Breast epithelium (tissue), 4 donors: ENCODE results near the gene TCF7. TPM values are rescaled to one million over a fixed set of nuclear protein-coding genes. Genes with fewer than 3 reads are reported as not detected.

ENCODE experiments used
- DNase-seq, 2 donors: peaks; one replicate each; pipeline ENCODE4 v3.0.0-alpha.2; 2019; ENCODE audit warnings: low spot score in 2 of 2
- H3K27ac ChIP-seq, 2 donors: fragments of 200-600 bp; sonication (generic) in 1 of 2; one replicate each; pipeline ENCODE4 v1.5.1; 2016 to 2019; ENCODE audit warnings: mild to moderate bottlenecking in 1 of 2
- H3K27me3 ChIP-seq, 2 donors: fragments of 200-600 bp; sonication (generic) in 1 of 2; one replicate each; pipeline versions ENCODE4 v1.5.1 to v1.6.0; 2017 to 2019; ENCODE audit warnings: control low read depth in 1 of 2, mild to moderate bottlenecking in 1 of 2
- H3K36me3 ChIP-seq: fragments of 200-600 bp; one replicate; pipeline ENCODE4 v1.5.1; 2019
- H3K4me1 ChIP-seq, 2 donors: fragments of 200-600 bp; sonication (generic); one replicate each; pipeline ENCODE4 v1.5.1; 2016 to 2019; ENCODE audit warnings: control low read depth in 1 of 2
- H3K4me3 ChIP-seq, 3 donors: fragments of 200-600 bp; sonication (generic); 1 replicate in 2 of 3; 2 replicates in 1 of 3; pipeline ENCODE4 v1.5.1; 2016 to 2019; ENCODE audit warnings: mild to moderate bottlenecking in 3 of 3, moderate library complexity in 2 of 3
- H3K9me3 ChIP-seq, 2 donors: fragments of 200-600 bp; sonication (generic) in 1 of 2; one replicate each; pipeline ENCODE4 v1.5.1; 2016 to 2019; ENCODE audit warnings: control low read depth in 1 of 2
- POLR2A ChIP-seq: fragments of 450-650 bp; IDR thresholded peaks from one replicate; pipeline ENCODE4 v1.6.1; 2016; ENCODE audit warnings: antibody characterized with exemption, mild to moderate bottlenecking, moderate library complexity
- POLR2AphosphoS5 ChIP-seq, 3 donors: sonication (generic); formaldehyde crosslinking; IDR thresholded peaks; one replicate each; pipeline ENCODE4 v1.6.1; 2017; ENCODE audit warnings: antibody characterized with exemption in 3 of 3
- intact Hi-C: fragments of 100-400 bp; cut with DNase I; formaldehyde crosslinking; loops from one replicate; pipeline ENCODE4 v1.15.1; 2023; ENCODE audit warnings: low total_unique reads
- total RNA-seq, 3 donors: library from RNA; depleted of rRNA; stranded (reverse); fragments of >200 nt; gene quantifications; one replicate each; pipeline ENCODE4 v1.1.0, GENCODE V29; 2016
- TF ChIP-seq, protein P1 (sequence below), 3 donors: fragments of 450-650 bp; IDR thresholded peaks; one replicate each; pipeline ENCODE4 v1.5.1; 2016 to 2017; ENCODE audit warnings: antibody characterized with exemption in 3 of 3, mild to moderate bottlenecking in 3 of 3, moderate library complexity in 3 of 3

TCF7 gene
- total RNA-seq, 3 donors from 2014 or later: 2.1 to 8.0 (median 6.6) TPM

DNA sequence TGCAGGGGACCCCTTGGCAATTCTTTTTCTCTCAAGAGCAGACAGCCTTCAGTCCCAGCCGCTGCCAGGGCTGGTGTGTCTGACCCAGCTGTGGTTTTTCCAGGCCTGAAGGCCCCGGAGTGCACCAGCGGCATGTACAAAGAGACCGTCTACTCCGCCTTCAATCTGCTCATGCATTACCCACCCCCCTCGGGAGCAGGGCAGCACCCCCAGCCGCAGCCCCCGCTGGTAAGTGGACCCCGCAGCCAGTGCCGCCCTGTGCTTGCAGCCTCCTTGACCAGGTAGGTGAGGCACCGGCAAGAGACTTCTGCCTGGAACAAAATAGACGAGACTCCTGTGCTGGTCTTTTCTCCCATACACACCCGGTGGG is 1.3 kb downstream of the TCF7 start:
- intact Hi-C loops: no loop called here
- Histone ChIP-seq H3K4me1 (peaks cover 7 to 10% of the 10 kb centered on the region in 2 donors), H3K27me3 (no peaks in the 10 kb centered on the region), H3K27ac (peak overlapping the region; percentile 71 to 80), H3K9me3 (no peaks in the 10 kb centered on the region), H3K4me3 (peak overlapping the region in 2 of 3 donors; percentile 59 to 83), H3K36me3 (no peaks in the 10 kb centered on the region)
- TF ChIP-seq, protein P1, sequence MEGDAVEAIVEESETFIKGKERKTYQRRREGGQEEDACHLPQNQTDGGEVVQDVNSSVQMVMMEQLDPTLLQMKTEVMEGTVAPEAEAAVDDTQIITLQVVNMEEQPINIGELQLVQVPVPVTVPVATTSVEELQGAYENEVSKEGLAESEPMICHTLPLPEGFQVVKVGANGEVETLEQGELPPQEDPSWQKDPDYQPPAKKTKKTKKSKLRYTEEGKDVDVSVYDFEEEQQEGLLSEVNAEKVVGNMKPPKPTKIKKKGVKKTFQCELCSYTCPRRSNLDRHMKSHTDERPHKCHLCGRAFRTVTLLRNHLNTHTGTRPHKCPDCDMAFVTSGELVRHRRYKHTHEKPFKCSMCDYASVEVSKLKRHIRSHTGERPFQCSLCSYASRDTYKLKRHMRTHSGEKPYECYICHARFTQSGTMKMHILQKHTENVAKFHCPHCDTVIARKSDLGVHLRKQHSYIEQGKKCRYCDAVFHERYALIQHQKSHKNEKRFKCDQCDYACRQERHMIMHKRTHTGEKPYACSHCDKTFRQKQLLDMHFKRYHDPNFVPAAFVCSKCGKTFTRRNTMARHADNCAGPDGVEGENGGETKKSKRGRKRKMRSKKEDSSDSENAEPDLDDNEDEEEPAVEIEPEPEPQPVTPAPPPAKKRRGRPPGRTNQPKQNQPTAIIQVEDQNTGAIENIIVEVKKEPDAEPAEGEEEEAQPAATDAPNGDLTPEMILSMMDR (IDR thresholded peaks at IDR 0.05): no peak
- TF ChIP-seq POLR2AphosphoS5 (IDR thresholded peaks at IDR 0.05) (no peak), POLR2A (no peak)
- no peak for DNase-seq

DNA sequence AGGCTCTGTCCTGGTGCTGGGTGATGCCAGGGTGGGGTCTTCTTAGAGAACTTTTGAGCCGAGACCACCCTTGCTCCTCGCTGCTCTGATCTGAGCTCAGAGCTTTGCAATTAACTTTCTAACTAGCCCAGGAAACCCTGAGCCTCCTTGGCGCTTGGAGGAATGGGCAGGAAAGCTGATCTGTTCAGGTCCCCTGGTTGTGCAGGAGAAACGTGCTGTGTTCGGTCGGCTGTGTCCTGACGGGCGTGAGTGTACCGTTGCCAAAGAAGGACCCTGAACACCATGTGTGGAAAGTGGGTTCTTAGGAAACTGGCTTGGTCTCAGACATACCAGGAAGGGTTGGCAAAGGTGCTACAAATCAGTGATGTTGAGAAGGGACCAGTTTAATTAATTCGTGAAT is 1.8 kb downstream of the TCF7 start:
- TF ChIP-seq, protein P1 (IDR thresholded peaks at IDR 0.05): no peak
- TF ChIP-seq POLR2A (no peak), POLR2AphosphoS5 (IDR thresholded peaks at IDR 0.05) (no peak)
- Histone ChIP-seq H3K4me3 (peak overlapping the region in 2 of 3 donors; percentile 59 to 83), H3K9me3 (no peaks in the 10 kb centered on the region), H3K36me3 (no peaks in the 10 kb centered on the region), H3K27me3 (no peaks in the 10 kb centered on the region), H3K4me1 (peaks cover 7 to 10% of the 10 kb centered on the region in 2 donors), H3K27ac (peak overlapping the region in 1 of 2 donors; percentile 80)
- no peak for DNase-seq
- intact Hi-C loops: no loop called here

DNA sequence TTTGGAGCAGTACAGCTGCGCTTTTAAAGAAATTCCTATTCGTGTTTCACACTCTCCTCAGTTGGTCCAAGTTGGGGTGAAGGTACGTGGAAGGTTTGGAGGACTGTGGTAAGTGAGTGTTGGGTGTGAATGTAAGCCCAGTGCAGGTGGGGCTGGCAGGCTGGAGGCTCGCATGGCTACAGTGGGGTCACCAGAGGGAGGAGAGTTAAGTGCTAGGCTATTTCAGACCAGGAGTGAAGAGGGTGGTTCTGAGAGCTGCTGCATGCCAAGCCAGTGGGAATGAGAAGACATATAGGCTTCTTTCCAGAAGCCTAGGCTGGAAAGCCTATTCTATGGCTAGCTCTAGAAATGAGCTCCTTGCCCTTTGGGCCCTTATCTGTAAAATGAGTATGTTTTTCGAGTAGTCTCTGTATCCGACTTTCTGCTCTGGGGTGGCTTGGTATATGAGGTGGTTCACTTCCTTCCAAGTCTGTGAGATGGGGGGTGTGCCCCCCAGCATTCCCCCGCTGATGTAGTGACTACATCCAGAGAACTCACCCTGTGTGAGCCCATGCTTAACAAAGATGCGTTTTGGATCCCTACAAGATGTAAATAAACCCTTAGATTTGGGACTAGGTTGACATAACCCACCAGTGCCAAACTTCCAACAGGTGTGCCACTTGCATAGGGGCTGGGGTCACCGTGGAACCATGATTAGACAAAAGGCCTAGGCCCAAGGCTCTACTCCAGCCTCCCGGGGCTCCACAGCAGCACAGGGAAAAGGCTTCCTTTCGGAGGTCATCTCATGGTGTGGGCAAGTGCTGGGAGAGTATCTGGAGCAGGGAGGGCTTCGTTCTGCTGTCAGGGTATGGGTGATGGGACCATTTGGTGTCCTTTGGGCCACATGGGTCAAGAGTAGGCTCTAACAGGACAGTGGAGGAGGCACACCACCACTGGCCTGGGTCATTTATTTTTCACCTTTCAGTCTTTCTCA is 2.6 kb downstream of the TCF7 start:
- Histone ChIP-seq H3K36me3 (no peaks in the 10 kb centered on the region), H3K27me3 (no peaks in the 10 kb centered on the region), H3K4me3 (no peak overlapping the region), H3K4me1 (peaks cover 7 to 10% of the 10 kb centered on the region in 2 donors), H3K9me3 (no peaks in the 10 kb centered on the region), H3K27ac (no peak overlapping the region)
- intact Hi-C loops: no loop called here
- no peak for DNase-seq
- TF ChIP-seq, protein P1 (IDR thresholded peaks at IDR 0.05): no peak
- no peak for TF ChIP-seq POLR2AphosphoS5 (IDR thresholded peaks at IDR 0.05)
- TF ChIP-seq POLR2A: no peak

DNA sequence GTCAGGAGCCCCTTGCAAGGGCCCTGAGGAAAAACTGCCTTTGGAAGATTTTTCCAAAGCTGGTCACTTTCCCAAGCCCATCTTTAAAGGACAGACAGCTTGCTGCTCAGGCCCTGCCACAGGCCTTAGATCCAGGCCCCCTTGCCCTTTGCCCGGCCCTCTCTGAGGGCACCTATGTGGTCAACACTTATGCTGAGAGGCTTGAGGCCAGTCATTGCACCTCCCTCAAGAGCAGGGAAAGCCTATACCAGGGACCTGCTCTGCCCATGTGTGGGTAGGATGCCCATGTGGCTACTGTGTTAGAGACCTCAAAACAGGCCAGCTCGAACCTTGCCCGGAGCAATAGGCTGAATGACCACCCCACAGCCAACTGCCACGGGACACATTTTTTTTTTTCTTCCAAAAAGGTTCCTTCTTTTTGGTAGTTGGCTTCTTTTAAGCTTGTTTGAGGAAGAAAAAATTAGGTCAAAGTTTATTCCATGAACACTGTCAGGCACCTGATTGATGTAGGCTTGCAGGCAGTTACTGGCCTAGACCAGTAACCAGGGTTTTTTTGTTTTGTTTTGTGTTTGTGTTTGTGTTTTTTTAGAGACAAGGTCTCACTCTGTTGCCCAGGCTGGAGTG is 3.8 kb downstream of the TCF7 start:
- Histone ChIP-seq H3K27ac (no peak overlapping the region), H3K4me1 (peaks cover 7% of the 10 kb centered on the region in 2 donors), H3K4me3 (no peak overlapping the region), H3K9me3 (no peaks in the 10 kb centered on the region), H3K27me3 (no peaks in the 10 kb centered on the region), H3K36me3 (no peaks in the 10 kb centered on the region)
- no peak for TF ChIP-seq POLR2A
- TF ChIP-seq, protein P1 (IDR thresholded peaks at IDR 0.05): no peak
- TF ChIP-seq POLR2AphosphoS5 (IDR thresholded peaks at IDR 0.05): no peak
- DNase-seq: no peak
- intact Hi-C loops: no loop called here

DNA sequence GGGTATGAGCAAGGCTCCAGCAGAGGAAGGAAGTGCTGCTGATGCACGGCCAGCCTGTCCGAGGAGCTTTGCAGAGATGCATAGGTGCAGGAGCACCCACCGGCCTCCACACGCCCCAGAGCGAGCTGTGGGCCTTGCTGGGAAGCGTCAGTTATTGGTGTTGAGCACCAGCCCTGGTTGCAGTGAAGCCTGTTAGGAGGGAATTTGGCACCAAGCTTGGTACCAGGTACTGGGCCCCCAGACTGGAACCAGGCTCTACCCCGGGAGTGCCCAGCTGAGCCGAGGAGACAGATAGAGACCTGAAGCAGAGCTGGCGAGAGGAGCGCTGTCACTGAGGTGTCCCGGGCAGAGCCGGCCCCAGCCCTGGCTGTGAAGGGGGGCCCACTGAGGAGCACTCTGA is 5.2 kb downstream of the TCF7 start:
- H3K36me3 ChIP-seq: no peaks in the 10 kb centered on the region
- H3K27ac ChIP-seq: no peak overlapping the region
- no peaks in the 10 kb centered on the region for H3K27me3 ChIP-seq
- H3K4me3 ChIP-seq: no peak overlapping the region
- no peaks in the 10 kb centered on the region for H3K4me1 ChIP-seq
- TF ChIP-seq POLR2A: no peak
- TF ChIP-seq, protein P1 (IDR thresholded peaks at IDR 0.05): no peak
- TF ChIP-seq POLR2AphosphoS5 (IDR thresholded peaks at IDR 0.05): no peak
- no peaks in the 10 kb centered on the region for H3K9me3 ChIP-seq
- intact Hi-C loops: no loop called here
- DNase-seq: no peak
